Smooth muscle cell (in vitro differentiated cells): ENCODE measurements around the gene EPOP. TPM values are rescaled to one million over a fixed set of nuclear protein-coding genes. Genes with fewer than 3 reads are reported as not detected.
"Not testable (repeated sequence)": the region's sequence is repeated elsewhere in the genome, so short reads cannot be mapped to it uniquely, and the experiment has no call there.

ENCODE experiments used
- DNase-seq: peaks from one replicate; lab custom pipeline; 2025; ENCODE audit not compliant: unreplicated experiment; lab: John Stamatoyannopoulos, UW
- H2AFZ ChIP-seq: fragments of 200-600 bp; sonication (generic); 2 replicates; pipeline ENCODE4 v1.6.0; 2016; ENCODE audit warnings: antibody characterized with exemption, low read depth, mild to moderate bottlenecking
- H3F3A ChIP-seq: fragments of 200-600 bp; sonication (generic); 2 replicates; pipeline ENCODE4 v1.6.0; 2017; ENCODE audit warnings: antibody characterized with exemption, low read depth
- H3K27ac ChIP-seq: fragments of 200-600 bp; sonication (generic); 2 replicates; pipeline ENCODE4 v1.5.1; 2016; ENCODE audit warnings: low read depth, mild to moderate bottlenecking
- H3K27me3 ChIP-seq: fragments of 200-600 bp; sonication (generic); 2 replicates; pipeline ENCODE4 v1.6.1; 2016; ENCODE audit warnings: low read depth, mild to moderate bottlenecking
- H3K36me3 ChIP-seq: fragments of 200-600 bp; sonication (generic); 2 replicates; pipeline ENCODE4 v1.5.1; 2016; ENCODE audit warnings: low read depth
- H3K4me1 ChIP-seq: fragments of 200-600 bp; sonication (generic); 2 replicates; pipeline ENCODE4 v1.5.1; 2016; ENCODE audit warnings: low read depth
- H3K4me2 ChIP-seq: fragments of 200-600 bp; sonication (generic); 2 replicates; pipeline ENCODE4 v1.6.0; 2016; ENCODE audit warnings: mild to moderate bottlenecking
- H3K4me3 ChIP-seq: fragments of 200-600 bp; sonication (generic); 2 replicates; pipeline ENCODE4 v1.5.1; 2016; ENCODE audit warnings: mild to moderate bottlenecking
- H3K79me2 ChIP-seq: fragments of 200-600 bp; sonication (generic); 2 replicates; pipeline ENCODE4 v1.6.0; 2016; ENCODE audit warnings: low read depth, mild to moderate bottlenecking
- H3K9ac ChIP-seq: fragments of 200-600 bp; sonication (generic); 2 replicates; pipeline ENCODE4 v1.6.0; 2016; ENCODE audit warnings: low read depth
- H3K9me3 ChIP-seq: fragments of 200-600 bp; sonication (generic); replicated peaks from 2 replicates; pipeline ENCODE4 v1.5.1; 2016; ENCODE audit warnings: low read depth
- H4K20me1 ChIP-seq: fragments of 200-600 bp; sonication (generic); 2 replicates; pipeline ENCODE4 v1.6.0; 2016; ENCODE audit warnings: low read depth
- CTCF ChIP-seq: fragments of 200-600 bp; sonication (generic); IDR thresholded peaks from 2 replicates; pipeline ENCODE4 v1.5.1; 2017; ENCODE audit warnings: borderline replicate concordance, mild to moderate bottlenecking, antibody characterized with exemption; ENCODE audit not compliant: insufficient read depth, poor library complexity, severe bottlenecking
- WGBS: methylation state at CpG from one replicate; pipeline ENCODE4 v1.1.7; 2016; ENCODE audit warnings: low lambda C conversion rate; 5-methylcytosine and 5-hydroxymethylcytosine counted together
- microRNA-seq: library from miRNA; unstranded; fragments of <30 nt; microRNA quantifications from one replicate; pipeline ENCODE4, GENCODE V29; 2016; ENCODE audit warnings: borderline number of aligned reads
- polyA plus RNA-seq: library from polyadenylated mRNA; unstranded; fragments of >200 nt; fragmentation: Nextera tagmentation; extraction: Ambion mirVana; gene quantifications from 2 replicates; pipeline ENCODE4 v1.2.1, GENCODE V29; 2016
- small RNA-seq: library from RNA; depleted of rRNA; stranded (forward); fragments of <200 nt; gene quantifications from one replicate; pipeline ENCODE3, GENCODE V24; 2014
- total RNA-seq: library from RNA; depleted of rRNA; stranded (reverse); fragments of >200 nt; gene quantifications from 2 replicates; pipeline ENCODE4 v1.2.3, GENCODE V29; 2014

Gene EPOP
- total and polyA plus RNA-seq, 2 experiments from 2014 or later: 0.40 to 0.85 TPM

- no peak for DNase-seq
- Histone ChIP-seq H3K79me2 (no peaks in the 10 kb centered on the region), H3F3A (no peaks in the 10 kb centered on the region), H3K4me2 (no peak overlapping the region), H3K36me3 (no peaks in the 10 kb centered on the region), H2AFZ (no peak overlapping the region), H3K9ac (no peak overlapping the region), H3K27me3 (no peaks in the 10 kb centered on the region), H3K27ac (no peak overlapping the region), H3K4me1 (no peaks in the 10 kb centered on the region), H3K9me3 (no peaks in the 10 kb centered on the region), H4K20me1 (no peaks in the 10 kb centered on the region), H3K4me3 (no peak overlapping the region)
- TF ChIP-seq CTCF: no peak
These were observed 49.3 kb downstream of the EPOP start for GRCh38 chr17:38625482-38625881.

- not testable (repeated sequence) for H3K27me3 ChIP-seq, H2AFZ ChIP-seq, H3K4me1 ChIP-seq, H3K4me3 ChIP-seq, H3K79me2 ChIP-seq, H3F3A ChIP-seq, H3K9me3 ChIP-seq, H3K4me2 ChIP-seq, H4K20me1 ChIP-seq, H3K9ac ChIP-seq, DNase-seq, H3K27ac ChIP-seq, H3K36me3 ChIP-seq
- 88% methylated on average over 14 of the region's 14 CpGs for WGBS
These were observed 49.9 kb downstream of the EPOP start for GRCh38 chr17:38624782-38625355.

Small RNAs within 50 kb of the gene (microRNA-seq; reads per million reads assigned to microRNA genes)
- gene MIR4726: 1.8 reads per million
- gene MIR4734: not detected

Small RNAs within 50 kb of the gene (small RNA-seq; reads per million reads assigned to genes)
- not detected for gene MIR4726
- gene MIR4734: not detected

Other genes with a start within 250 kb of the EPOP start
- gene ARHGAP23, start 246.5 kb downstream of the EPOP start, total RNA-seq: 18.1 and 34.0 TPM in 2 replicates
- gene ARHGAP23, start 246.5 kb downstream of the EPOP start, polyA plus RNA-seq: 24.9 and 30.0 TPM in 2 replicates
- 0.09 and 0.90 TPM in 2 replicates for gene SRCIN1, start 69.0 kb downstream of the EPOP start, total RNA-seq
- 0.16 and 0.72 TPM in 2 replicates for gene SRCIN1, start 69.0 kb downstream of the EPOP start, polyA plus RNA-seq
- gene MLLT6, start 30.3 kb upstream of the EPOP start, total RNA-seq: 11.2 and 12.4 TPM in 2 replicates
- gene MLLT6, start 30.3 kb upstream of the EPOP start, polyA plus RNA-seq: 4.6 and 8.1 TPM in 2 replicates
- gene CISD3, start 55.4 kb upstream of the EPOP start, total RNA-seq: 0.54 and 1.3 TPM in 2 replicates
- 15.1 and 18.1 TPM in 2 replicates for gene CISD3, start 55.4 kb upstream of the EPOP start, polyA plus RNA-seq
- gene PCGF2, start 73.4 kb upstream of the EPOP start, total RNA-seq: 4.7 and 11.6 TPM in 2 replicates
- gene PCGF2, start 73.4 kb upstream of the EPOP start, polyA plus RNA-seq: 6.1 and 11.2 TPM in 2 replicates
- 265 and 312 TPM in 2 replicates for gene PSMB3, start 77.8 kb upstream of the EPOP start, total RNA-seq
- gene PSMB3, start 77.8 kb upstream of the EPOP start, polyA plus RNA-seq: 346 and 358 TPM in 2 replicates
- gene PIP4K2B, start 124.6 kb upstream of the EPOP start, total RNA-seq: 31.9 and 46.5 TPM in 2 replicates
- gene PIP4K2B, start 124.6 kb upstream of the EPOP start, polyA plus RNA-seq: 11.1 and 13.7 TPM in 2 replicates
- gene CWC25, start 150.4 kb upstream of the EPOP start, total RNA-seq: 9.2 and 26.0 TPM in 2 replicates
- 11.0 and 17.2 TPM in 2 replicates for gene CWC25, start 150.4 kb upstream of the EPOP start, polyA plus RNA-seq
- 1,675 and 1,715 TPM in 2 replicates for gene RPL23, start 178.8 kb upstream of the EPOP start, total RNA-seq
- gene RPL23, start 178.8 kb upstream of the EPOP start, polyA plus RNA-seq: 435 and 499 TPM in 2 replicates
- 108 and 133 TPM in 2 replicates for gene LASP1, start 195.1 kb upstream of the EPOP start, total RNA-seq
- gene LASP1, start 195.1 kb upstream of the EPOP start, polyA plus RNA-seq: 120 and 130 TPM in 2 replicates